ENCODE results near the gene SKA1. TPM values are rescaled to one million over a fixed set of nuclear protein-coding genes. Genes with fewer than 3 reads are reported as not detected.

Gene SKA1
- total and polyA plus RNA-seq, 3 donors from 2014 or later: 5.5 to 11.9 (median 6.6) TPM

- no peaks in the 10 kb centered on the region for H3K27me3 ChIP-seq
- H3K36me3 ChIP-seq (ENCODE audit: low read depth, missing control alignments): no peaks in the 10 kb centered on the region
- intact Hi-C loops (cut with DNase I; ENCODE audit: low total_unique reads): loop anchor here (10.0 kb wide), 1 partner anchor 288 kb away; no protein-coding TSS in a partner anchor
- TF ChIP-seq CTCF (IDR thresholded peaks at IDR 0.05) (no peak), POLR2A (IDR thresholded peaks at IDR 0.05) (no peak)
- no peak overlapping the region for H3K27ac ChIP-seq
- H3K4me1 ChIP-seq: peaks cover 11% of the 10 kb centered on the region
- H3K4me3 ChIP-seq: no peak overlapping the region
- WGBS, 2 donors: 76 to 78% methylated on average over 5 of the region's 5 CpGs
- no peak for DNase-seq
- H3K9me3 ChIP-seq: no peaks in the 10 kb centered on the region
Measured at GRCh38 chr18:50377061-50377798, 2.4 kb downstream of the SKA1 start.

GRCh38 chr18:50388988-50389387 is 14.1 kb downstream of the SKA1 start:
- WGBS, 2 donors: 47 to 54% methylated on average over 2 of the region's 2 CpGs
- H3K27ac ChIP-seq: no peak overlapping the region
- no peaks in the 10 kb centered on the region for H3K4me1 ChIP-seq
- no peaks in the 10 kb centered on the region for H3K27me3 ChIP-seq
- no peaks in the 10 kb centered on the region for H3K36me3 ChIP-seq (ENCODE audit: low read depth, missing control alignments)
- H3K9me3 ChIP-seq: no peaks in the 10 kb centered on the region
- TF ChIP-seq CTCF (IDR thresholded peaks at IDR 0.05) (no peak), POLR2A (IDR thresholded peaks at IDR 0.05) (no peak)
- no peak for DNase-seq
- intact Hi-C loops (cut with DNase I; ENCODE audit: low total_unique reads): no loop called here
- no peak overlapping the region for H3K4me3 ChIP-seq

GRCh38 chr18:50393802-50394201 is 19.0 kb downstream of the SKA1 start:
- no peak for TF ChIP-seq POLR2A (IDR thresholded peaks at IDR 0.05)
- TF ChIP-seq CTCF (IDR thresholded peaks at IDR 0.05): no peak
- WGBS, 2 donors: 89 to 90% methylated on average over 3 of the region's 3 CpGs
- Histone ChIP-seq H3K27ac (no peak overlapping the region), H3K9me3 (no peaks in the 10 kb centered on the region), H3K4me1 (no peaks in the 10 kb centered on the region), H3K4me3 (no peak overlapping the region), H3K36me3 (ENCODE audit: low read depth, missing control alignments) (no peaks in the 10 kb centered on the region), H3K27me3 (no peaks in the 10 kb centered on the region)
- DNase-seq: no peak
- intact Hi-C loops (cut with DNase I; ENCODE audit: low total_unique reads): no loop called here

GRCh38 chr18:50395093-50395492 is 20.2 kb downstream of the SKA1 start:
- no peak for TF ChIP-seq CTCF (IDR thresholded peaks at IDR 0.05)
- Histone ChIP-seq H3K4me3 (no peak overlapping the region), H3K27ac (no peak overlapping the region), H3K27me3 (no peaks in the 10 kb centered on the region), H3K9me3 (no peaks in the 10 kb centered on the region), H3K36me3 (ENCODE audit: low read depth, missing control alignments) (no peaks in the 10 kb centered on the region), H3K4me1 (no peaks in the 10 kb centered on the region)
- intact Hi-C loops (cut with DNase I; ENCODE audit: low total_unique reads): no loop called here
- no peak for DNase-seq
- 93% methylated on average over 2 of the region's 2 CpGs for WGBS, 2 donors

Measured in testis (tissue), 3 donors.